ENCODE results near the gene FMN1.

The FMN1 gene

DNA sequence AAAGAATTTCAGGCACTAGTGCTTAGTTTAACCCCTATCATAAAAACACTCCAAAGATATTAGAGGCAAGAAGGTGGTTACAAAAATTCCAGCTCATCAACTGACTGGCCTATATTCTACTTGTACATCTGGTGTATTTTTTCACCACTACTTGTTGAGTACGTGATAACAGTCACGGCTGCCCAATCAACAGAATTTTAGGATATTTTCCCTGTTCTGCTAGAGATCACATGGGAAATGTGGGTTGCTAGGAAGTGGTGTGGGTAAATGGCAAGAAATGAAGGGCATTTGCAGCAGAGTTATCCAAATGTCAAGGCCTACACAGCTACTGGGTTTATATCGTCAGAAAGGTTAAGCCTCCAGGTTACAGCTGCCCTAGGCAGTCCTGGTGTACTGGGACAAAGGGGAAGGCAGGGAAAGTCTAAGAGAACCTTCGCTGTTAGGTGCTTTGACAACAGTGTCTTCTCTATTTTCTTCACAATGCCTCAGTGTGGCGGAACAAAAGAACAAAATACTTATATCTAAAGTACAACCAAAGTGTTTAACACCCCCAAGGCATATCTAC is 81.9 kb downstream of the FMN1 start:
- no peaks in the 10 kb centered on the region for H3K9me2 ChIP-seq (replicated peaks; ENCODE audit: control insufficient read depth, low read length)
- TF ChIP-seq EZH2phosphoT487 (IDR thresholded peaks at IDR 0.05; ENCODE audit: borderline replicate concordance, low read length), result no peak
- TF ChIP-seq, protein P1, sequence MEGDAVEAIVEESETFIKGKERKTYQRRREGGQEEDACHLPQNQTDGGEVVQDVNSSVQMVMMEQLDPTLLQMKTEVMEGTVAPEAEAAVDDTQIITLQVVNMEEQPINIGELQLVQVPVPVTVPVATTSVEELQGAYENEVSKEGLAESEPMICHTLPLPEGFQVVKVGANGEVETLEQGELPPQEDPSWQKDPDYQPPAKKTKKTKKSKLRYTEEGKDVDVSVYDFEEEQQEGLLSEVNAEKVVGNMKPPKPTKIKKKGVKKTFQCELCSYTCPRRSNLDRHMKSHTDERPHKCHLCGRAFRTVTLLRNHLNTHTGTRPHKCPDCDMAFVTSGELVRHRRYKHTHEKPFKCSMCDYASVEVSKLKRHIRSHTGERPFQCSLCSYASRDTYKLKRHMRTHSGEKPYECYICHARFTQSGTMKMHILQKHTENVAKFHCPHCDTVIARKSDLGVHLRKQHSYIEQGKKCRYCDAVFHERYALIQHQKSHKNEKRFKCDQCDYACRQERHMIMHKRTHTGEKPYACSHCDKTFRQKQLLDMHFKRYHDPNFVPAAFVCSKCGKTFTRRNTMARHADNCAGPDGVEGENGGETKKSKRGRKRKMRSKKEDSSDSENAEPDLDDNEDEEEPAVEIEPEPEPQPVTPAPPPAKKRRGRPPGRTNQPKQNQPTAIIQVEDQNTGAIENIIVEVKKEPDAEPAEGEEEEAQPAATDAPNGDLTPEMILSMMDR (IDR thresholded peaks at IDR 0.05; ENCODE audit: low read depth, low read length, poor library complexity, severe bottlenecking), result no peak
- no peak overlapping the region for H3K4me3 ChIP-seq (ENCODE audit: low read length)
- H3K27ac ChIP-seq (ENCODE audit: low read depth, low read length), result no peak overlapping the region
- no peaks in the 10 kb centered on the region for H3K36me3 ChIP-seq (ENCODE audit: control insufficient read depth, low read length)
- no peaks in the 10 kb centered on the region for H3F3A ChIP-seq (ENCODE audit: control insufficient read depth, insufficient read depth)
- no peaks in the 10 kb centered on the region for H4K20me1 ChIP-seq (ENCODE audit: control insufficient read depth, insufficient read depth, low read depth, low read length)
- peaks cover 2% of the 10 kb centered on the region; the same call in 1 of the 2 replicates for H3K27me3 ChIP-seq (ENCODE audit: control insufficient read depth, low read length)
- H3K4me1 ChIP-seq (ENCODE audit: control insufficient read depth, low read length), result no peaks in the 10 kb centered on the region
- H3K79me2 ChIP-seq (ENCODE audit: control insufficient read depth, low read length), result no peaks in the 10 kb centered on the region
- H3K4me2 ChIP-seq (ENCODE audit: low read length), result no peak overlapping the region
- H3K9me3 ChIP-seq (ENCODE audit: control insufficient read depth, insufficient read depth, low read length), result no peaks in the 10 kb centered on the region

DNA sequence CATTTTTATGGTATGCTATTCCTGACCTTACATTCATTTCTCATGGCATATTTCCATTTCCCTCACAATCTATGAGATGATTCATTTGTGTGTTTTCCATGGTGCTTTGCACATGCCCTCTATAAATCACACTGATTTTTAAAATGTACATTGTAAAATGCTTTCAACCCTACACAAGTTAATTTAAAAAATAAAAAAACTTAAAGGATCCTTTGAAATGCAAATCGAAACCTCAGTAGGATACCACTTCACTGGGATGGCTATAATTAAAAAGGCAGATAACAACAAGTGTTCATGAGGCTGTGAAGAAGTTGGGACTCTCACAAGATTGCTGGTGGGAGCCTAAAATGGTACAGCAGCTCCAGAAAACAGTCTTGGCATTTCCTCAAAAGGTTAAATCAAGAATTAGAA is 83.5 kb downstream of the FMN1 start:
- H4K20me1 ChIP-seq (ENCODE audit: control insufficient read depth, insufficient read depth, low read depth, low read length), result no peaks in the 10 kb centered on the region
- no peak overlapping the region for H3K4me2 ChIP-seq (ENCODE audit: low read length)
- H3K4me3 ChIP-seq (ENCODE audit: low read length), result no peak overlapping the region
- H3K27me3 ChIP-seq (ENCODE audit: control insufficient read depth, low read length), result peaks cover 2% of the 10 kb centered on the region; the same call in 1 of the 2 replicates
- TF ChIP-seq, protein P1 (IDR thresholded peaks at IDR 0.05; ENCODE audit: low read depth, low read length, poor library complexity, severe bottlenecking), result no peak
- TF ChIP-seq EZH2phosphoT487 (IDR thresholded peaks at IDR 0.05; ENCODE audit: borderline replicate concordance, low read length), result no peak
- no peaks in the 10 kb centered on the region for H3K4me1 ChIP-seq (ENCODE audit: control insufficient read depth, low read length)
- no peaks in the 10 kb centered on the region for H3K9me2 ChIP-seq (replicated peaks; ENCODE audit: control insufficient read depth, low read length)
- no peaks in the 10 kb centered on the region for H3K79me2 ChIP-seq (ENCODE audit: control insufficient read depth, low read length)
- no peak overlapping the region for H3K27ac ChIP-seq (ENCODE audit: low read depth, low read length)
- H3F3A ChIP-seq (ENCODE audit: control insufficient read depth, insufficient read depth), result no peaks in the 10 kb centered on the region
- no peaks in the 10 kb centered on the region for H3K36me3 ChIP-seq (ENCODE audit: control insufficient read depth, low read length)
- H3K9me3 ChIP-seq (ENCODE audit: control insufficient read depth, insufficient read depth, low read length), result no peaks in the 10 kb centered on the region

DNA sequence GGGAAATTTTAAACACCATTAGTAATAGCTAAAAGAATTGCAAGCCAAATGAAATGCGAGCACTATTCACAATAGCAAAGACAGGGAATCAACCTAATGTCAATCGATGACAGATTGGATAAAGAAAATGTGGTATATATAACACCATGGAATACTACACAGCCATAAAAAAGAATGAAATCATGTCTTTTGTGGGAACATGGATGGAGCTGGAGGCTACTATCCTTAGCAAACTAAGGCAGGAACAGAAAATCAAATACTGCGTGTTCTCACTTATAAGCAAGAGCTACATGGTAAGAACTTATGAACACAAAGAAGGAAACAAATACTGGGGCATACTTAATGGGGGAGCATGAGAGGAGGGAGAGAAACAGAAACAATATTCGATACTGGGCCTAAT is 85.2 kb downstream of the FMN1 start:
- Histone ChIP-seq H4K20me1 (ENCODE audit: control insufficient read depth, insufficient read depth, low read depth, low read length) (no peaks in the 10 kb centered on the region), H3K4me2 (ENCODE audit: low read length) (no peak overlapping the region), H3K36me3 (ENCODE audit: control insufficient read depth, low read length) (no peaks in the 10 kb centered on the region), H3K4me1 (ENCODE audit: control insufficient read depth, low read length) (no peaks in the 10 kb centered on the region), H3K79me2 (ENCODE audit: control insufficient read depth, low read length) (no peaks in the 10 kb centered on the region), H3K4me3 (ENCODE audit: low read length) (no peak overlapping the region), H3K9me3 (ENCODE audit: control insufficient read depth, insufficient read depth, low read length) (no peaks in the 10 kb centered on the region), H3K27me3 (ENCODE audit: control insufficient read depth, low read length) (peaks cover 2% of the 10 kb centered on the region; the same call in 1 of the 2 replicates), H3F3A (ENCODE audit: control insufficient read depth, insufficient read depth) (no peaks in the 10 kb centered on the region), H3K27ac (ENCODE audit: low read depth, low read length) (no peak overlapping the region), H3K9me2 (replicated peaks; ENCODE audit: control insufficient read depth, low read length) (no peaks in the 10 kb centered on the region)
- TF ChIP-seq EZH2phosphoT487 (IDR thresholded peaks at IDR 0.05; ENCODE audit: borderline replicate concordance, low read length), result no peak
- TF ChIP-seq, protein P1 (IDR thresholded peaks at IDR 0.05; ENCODE audit: low read depth, low read length, poor library complexity, severe bottlenecking), result no peak

Measured in DOHH2 (cell line).